ENCODE data around the gene PRCC. TPM values are rescaled to one million over a fixed set of nuclear protein-coding genes. Genes with fewer than 3 reads are reported as not detected.
A peak's percentile ranks its signal among the peaks of the same experiment; 100 is the strongest.

The PRCC gene
- total and polyA plus RNA-seq, 2 of the 13 experiments (the other 11 are each of a cell fraction or from before 2014, with no cell fraction given): 24.2 to 40.5 TPM

DNA sequence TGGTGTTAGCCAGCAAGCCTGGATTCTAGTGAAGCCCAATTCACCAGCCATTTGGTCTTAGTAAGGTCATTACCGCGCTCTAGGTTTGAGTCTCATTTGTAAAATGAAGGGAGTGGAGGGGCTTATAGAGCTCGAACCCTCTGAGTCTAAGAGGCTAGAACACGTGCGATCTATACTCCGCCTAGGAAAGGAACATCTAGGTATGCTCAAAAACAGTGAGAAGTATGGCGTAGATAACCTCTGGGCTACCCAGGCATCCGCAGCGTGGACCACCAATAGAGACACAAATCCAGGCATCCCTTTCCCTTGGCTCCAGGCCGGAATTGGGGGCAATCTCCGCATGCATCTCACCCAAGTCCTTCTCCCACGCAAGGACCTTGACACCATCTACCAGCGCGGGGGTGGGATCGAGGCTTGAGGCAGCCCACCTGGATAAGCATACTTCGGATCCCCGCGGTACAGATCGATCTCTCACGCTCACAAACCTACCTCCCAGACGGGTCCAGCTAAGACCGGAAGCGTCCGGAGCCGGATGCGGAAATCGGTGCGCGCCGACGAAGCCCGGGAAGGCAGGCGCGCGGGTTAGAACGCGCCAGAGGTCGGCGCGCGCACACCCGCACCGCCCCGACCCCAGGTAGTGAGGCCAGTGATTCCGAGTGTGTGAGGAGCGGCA lies 39.3 kb upstream of the PRCC start, which contains the start of gene METTL25B:
Gene METTL25B (plus strand): TSS at position 544 of the 673 bp plus-strand sequence. CDS start 636 bp downstream, outside the sequence.
- in situ Hi-C loops (cut with HindIII; ENCODE audit: extremely low pct_ligation_motif_present, low pct_unique_long_range_greater_than_20kb): loop anchor here (5.0 kb wide), 2 partner anchors 39 to 41 kb away; partner anchors contain the start of gene PRCC
- H3K4me2 ChIP-seq (ENCODE audit: low read depth, low read length): peak within 1 kb of the TSS; percentile 97
- POLR2A ChIA-PET: interaction anchor here (0.7 to 5.7 kb wide), 28 partner anchors 12 to 553 kb away, joined by 3 to 100 read pairs (median 5); partner anchors contain the start of genes CRABP2, HDGF, MEF2D and MRPL24
- peak within 1 kb of the TSS; percentile 89 to 100 (median 98) for H3K4me3 ChIP-seq (replicated peaks in 1 of 3; ENCODE audit: insufficient read depth in 1 of 3, low read depth in 2 of 3, low read length in 3 of 3)
- H3K4me1 ChIP-seq (ENCODE audit: insufficient read depth, low read length): peaks cover 49% of the 10 kb centered on the region
- peak within 1 kb of the TSS; percentile 89 for H3K9ac ChIP-seq (ENCODE audit: insufficient read depth, low read depth, low read length)
- H3K27ac ChIP-seq (ENCODE audit: extremely low read length, insufficient read depth, low read length): peak within 1 kb of the TSS; percentile 79
- FAIRE-seq (no peak), DNase-seq (ENCODE audit: low spot score) (peak; percentile 75), ATAC-seq (peak; percentile 83)
- peak within 1 kb of the TSS; percentile 87 for H2AFZ ChIP-seq (ENCODE audit: low read length)
- H3K9me3 ChIP-seq (ENCODE audit: low read length): no peaks in the 10 kb centered on the region
- H3K27me3 ChIP-seq (ENCODE audit: control insufficient read depth in 1 of 2, insufficient read depth in 2 of 2, low read length in 2 of 2): no peaks in the 10 kb centered on the region; a peak in 1 of 5 replicates
- CTCF ChIA-PET (ENCODE audit: low intra/inter-chr PET ratio, low total read pairs): interaction anchor here (0.6 to 5.7 kb wide), 3 partner anchors 38 to 70 kb away, joined by 3 to 119 read pairs (median 3); no protein-coding TSS in a partner anchor
- H3K79me2 ChIP-seq (ENCODE audit: insufficient read depth, low read length): peaks cover 59% of the 10 kb centered on the region
- WGBS (ENCODE audit: low lambda C conversion rate): 0% methylated on average over 14 of the region's 46 CpGs
- intact Hi-C loops (cut with micrococcal nuclease; ENCODE audit: unreplicated experiment): loop anchor here (2.0 to 10.0 kb wide), 2 partner anchors 21 to 63 kb away; no protein-coding TSS in a partner anchor
- H3K36me3 ChIP-seq (replicated peaks in 1 of 2; ENCODE audit: control insufficient read depth in 1 of 2, insufficient read depth in 2 of 2, low read length in 2 of 2): peaks cover 8 to 15% of the 10 kb centered on the region in 2 experiments
- H4K20me1 ChIP-seq (ENCODE audit: insufficient read depth, low read length): peaks cover 17% of the 10 kb centered on the region
- no TSS peak for BruUV-seq (replicated peaks)
- TF ChIP-seq RXRA (CRISPR knock-in tag; IDR thresholded peaks at IDR 0.05): peak; percentile 22; the same call in 1 of the 2 replicates
- no peak for TF ChIP-seq FOXK2 (IDR thresholded peaks at IDR 0.05)
- no peak for TF ChIP-seq SKIL (CRISPR knock-in tag; IDR thresholded peaks at IDR 0.05; ENCODE audit: borderline replicate concordance)
- peak; percentile 88 for TF ChIP-seq POLR2G (IDR thresholded peaks at IDR 0.05; ENCODE audit: low read depth, low read length)
- 0 out of 2 replicates have a peak, but pooled peaks have one; percentile 20 for TF ChIP-seq GZF1 (CRISPR knock-in tag; IDR thresholded peaks at IDR 0.05)
- TF ChIP-seq MXI1 (IDR thresholded peaks at IDR 0.05; ENCODE audit: borderline replicate concordance, low read depth, low read length): 0 out of 3 replicates have a peak, but pooled peaks have one; percentile 69
- TF ChIP-seq ZNF746 (CRISPR knock-in tag; IDR thresholded peaks at IDR 0.05): 0 out of 2 replicates have a peak, but pooled peaks have one; percentile 45
- peak; percentile 86; the same call in 1 of the 2 replicates for TF ChIP-seq ELF1 (CRISPR knock-in tag; IDR thresholded peaks at IDR 0.05)
- TF ChIP-seq IRF2 (CRISPR knock-in tag; IDR thresholded peaks at IDR 0.05): 0 out of 2 replicates have a peak, but pooled peaks have one; percentile 22
- TF ChIP-seq GABPA (IDR thresholded peaks at IDR 0.05; ENCODE audit: low read depth, low read length): peak; percentile 83
- peak; percentile 93 for TF ChIP-seq GABPA (CRISPR knock-in tag; IDR thresholded peaks at IDR 0.05; ENCODE audit: low read depth)
- TF ChIP-seq PITX1 (CRISPR knock-in tag; IDR thresholded peaks at IDR 0.05): 0 out of 2 replicates have a peak, but pooled peaks have one; percentile 16
- TF ChIP-seq TARDBP (CRISPR knock-in tag; IDR thresholded peaks at IDR 0.05): peak; percentile 63; the same call in 1 of the 2 replicates
- TF ChIP-seq, protein P1, sequence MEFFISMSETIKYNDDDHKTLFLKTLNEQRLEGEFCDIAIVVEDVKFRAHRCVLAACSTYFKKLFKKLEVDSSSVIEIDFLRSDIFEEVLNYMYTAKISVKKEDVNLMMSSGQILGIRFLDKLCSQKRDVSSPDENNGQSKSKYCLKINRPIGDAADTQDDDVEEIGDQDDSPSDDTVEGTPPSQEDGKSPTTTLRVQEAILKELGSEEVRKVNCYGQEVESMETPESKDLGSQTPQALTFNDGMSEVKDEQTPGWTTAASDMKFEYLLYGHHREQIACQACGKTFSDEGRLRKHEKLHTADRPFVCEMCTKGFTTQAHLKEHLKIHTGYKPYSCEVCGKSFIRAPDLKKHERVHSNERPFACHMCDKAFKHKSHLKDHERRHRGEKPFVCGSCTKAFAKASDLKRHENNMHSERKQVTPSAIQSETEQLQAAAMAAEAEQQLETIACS (CRISPR knock-in tag; IDR thresholded peaks at IDR 0.05): peak; percentile 65; the same call in 1 of the 2 replicates
- no peak for TF ChIP-seq ZNF615 (CRISPR knock-in tag; IDR thresholded peaks at IDR 0.05; ENCODE audit: borderline replicate concordance)
- TF ChIP-seq ZMAT3 (CRISPR knock-in tag; conservative IDR thresholded peaks at IDR 0.05): 0 out of 2 replicates have a peak, but pooled peaks have one; percentile 44
- 0 out of 2 replicates have a peak, but pooled peaks have one; percentile 9 for TF ChIP-seq MEF2D (CRISPR knock-in tag; IDR thresholded peaks at IDR 0.05)
- no peak for TF ChIP-seq TBL1XR1 (IDR thresholded peaks at IDR 0.05; ENCODE audit: borderline replicate concordance, low read length, partially characterized antibody)
- TF ChIP-seq MAX (IDR thresholded peaks at IDR 0.05): peak; percentile 41; the same call in 1 of the 2 replicates
- TF ChIP-seq ONECUT2 (CRISPR knock-in tag; IDR thresholded peaks at IDR 0.05): peak; percentile 77
- TF ChIP-seq NFYC (CRISPR knock-in tag; IDR thresholded peaks at IDR 0.05): peak; percentile 13; the same call in 1 of the 2 replicates
